ENCODE measurements around the gene PPP2R2B.

Gene PPP2R2B

GRCh38 chr5:146635443-146635842 is 243.1 kb downstream of the PPP2R2B start:
- DNase-seq (ENCODE audit: low read depth in 1 of 2, low spot score in 1 of 2) = no peak
- no peak overlapping the region for H3K4me3 ChIP-seq (replicated peaks; ENCODE audit: insufficient read depth, low read length)
- H3K27me3 ChIP-seq (ENCODE audit: insufficient read depth, poor library complexity, severe bottlenecking) = peaks cover 2% of the 10 kb centered on the region
- H3K27ac ChIP-seq (replicated peaks) = no peak overlapping the region
- TF ChIP-seq GABPA (IDR thresholded peaks at IDR 0.05; ENCODE audit: low read depth) = no peak
- TF ChIP-seq, protein P1, sequence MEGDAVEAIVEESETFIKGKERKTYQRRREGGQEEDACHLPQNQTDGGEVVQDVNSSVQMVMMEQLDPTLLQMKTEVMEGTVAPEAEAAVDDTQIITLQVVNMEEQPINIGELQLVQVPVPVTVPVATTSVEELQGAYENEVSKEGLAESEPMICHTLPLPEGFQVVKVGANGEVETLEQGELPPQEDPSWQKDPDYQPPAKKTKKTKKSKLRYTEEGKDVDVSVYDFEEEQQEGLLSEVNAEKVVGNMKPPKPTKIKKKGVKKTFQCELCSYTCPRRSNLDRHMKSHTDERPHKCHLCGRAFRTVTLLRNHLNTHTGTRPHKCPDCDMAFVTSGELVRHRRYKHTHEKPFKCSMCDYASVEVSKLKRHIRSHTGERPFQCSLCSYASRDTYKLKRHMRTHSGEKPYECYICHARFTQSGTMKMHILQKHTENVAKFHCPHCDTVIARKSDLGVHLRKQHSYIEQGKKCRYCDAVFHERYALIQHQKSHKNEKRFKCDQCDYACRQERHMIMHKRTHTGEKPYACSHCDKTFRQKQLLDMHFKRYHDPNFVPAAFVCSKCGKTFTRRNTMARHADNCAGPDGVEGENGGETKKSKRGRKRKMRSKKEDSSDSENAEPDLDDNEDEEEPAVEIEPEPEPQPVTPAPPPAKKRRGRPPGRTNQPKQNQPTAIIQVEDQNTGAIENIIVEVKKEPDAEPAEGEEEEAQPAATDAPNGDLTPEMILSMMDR (IDR thresholded peaks at IDR 0.05; ENCODE audit: insufficient read depth, low read length) = no peak
- no peak for TF ChIP-seq REST (IDR thresholded peaks at IDR 0.05; ENCODE audit: insufficient replicate concordance, low read depth)
- TF ChIP-seq SPI1 (IDR thresholded peaks at IDR 0.05; ENCODE audit: borderline replicate concordance, low read depth) = no peak
- no peak for TF ChIP-seq POLR2AphosphoS5 (IDR thresholded peaks at IDR 0.05; ENCODE audit: low read depth)

GRCh38 chr5:146633323-146633764 is 245.2 kb downstream of the PPP2R2B start:
- no peak overlapping the region for H3K4me3 ChIP-seq (replicated peaks; ENCODE audit: insufficient read depth, low read length)
- no peak for TF ChIP-seq REST (IDR thresholded peaks at IDR 0.05; ENCODE audit: insufficient replicate concordance, low read depth)
- TF ChIP-seq POLR2AphosphoS5 (IDR thresholded peaks at IDR 0.05; ENCODE audit: low read depth) = no peak
- TF ChIP-seq GABPA (IDR thresholded peaks at IDR 0.05; ENCODE audit: low read depth) = no peak
- no peak for TF ChIP-seq SPI1 (IDR thresholded peaks at IDR 0.05; ENCODE audit: borderline replicate concordance, low read depth)
- TF ChIP-seq, protein P1 (IDR thresholded peaks at IDR 0.05; ENCODE audit: insufficient read depth, low read length) = no peak

DNA sequence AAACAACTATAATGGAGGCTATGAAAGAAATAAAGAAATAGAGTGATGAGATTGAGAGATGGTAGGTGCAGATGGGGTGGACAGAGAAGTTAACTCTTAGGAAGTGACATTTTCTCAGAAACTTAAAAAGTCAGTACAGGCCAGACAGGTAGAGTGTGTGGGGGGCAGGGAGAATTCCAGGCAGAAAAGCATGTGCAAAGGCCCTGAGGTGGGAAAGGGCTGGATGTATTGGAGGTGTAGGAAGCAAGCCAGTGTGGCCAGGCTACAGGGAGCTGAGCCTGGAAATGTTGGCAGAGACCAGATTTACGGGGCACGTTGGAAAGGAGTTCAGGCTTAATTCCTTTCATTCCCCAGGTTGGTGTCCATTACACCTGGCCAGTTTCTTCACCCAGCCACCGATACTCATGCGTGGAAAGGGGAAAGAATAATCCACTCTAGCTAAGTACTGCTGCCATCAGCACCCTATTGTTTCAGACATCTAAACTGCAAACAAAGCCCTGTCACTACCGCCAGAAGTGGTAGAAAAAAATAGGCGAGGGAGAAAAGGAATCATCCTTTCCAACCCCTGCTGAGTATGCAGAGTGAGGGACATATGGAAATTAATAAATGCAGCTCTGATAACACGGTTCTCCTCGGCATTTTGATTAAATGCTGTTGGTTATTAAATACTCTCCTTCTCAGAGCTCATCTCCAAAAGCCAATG is 245.8 kb downstream of the PPP2R2B start:
- Histone ChIP-seq H3K27me3 (ENCODE audit: insufficient read depth, poor library complexity, severe bottlenecking) (peaks cover 6% of the 10 kb centered on the region), H3K27ac (replicated peaks) (no peak overlapping the region), H3K4me3 (replicated peaks; ENCODE audit: insufficient read depth, low read length) (no peak overlapping the region)
- TF ChIP-seq, protein P1 (IDR thresholded peaks at IDR 0.05; ENCODE audit: insufficient read depth, low read length) = no peak
- no peak for TF ChIP-seq POLR2AphosphoS5 (IDR thresholded peaks at IDR 0.05; ENCODE audit: low read depth)
- TF ChIP-seq REST (IDR thresholded peaks at IDR 0.05; ENCODE audit: insufficient replicate concordance, low read depth) = no peak
- TF ChIP-seq GABPA (IDR thresholded peaks at IDR 0.05; ENCODE audit: low read depth) = no peak
- TF ChIP-seq SPI1 (IDR thresholded peaks at IDR 0.05; ENCODE audit: borderline replicate concordance, low read depth) = no peak
- DNase-seq (ENCODE audit: low read depth in 1 of 2, low spot score in 1 of 2) = no peak

More at GRCh38 chr5:146633323-146633764, 245.2 kb downstream of the PPP2R2B start:
- DNase-seq (ENCODE audit: low read depth in 1 of 2, low spot score in 1 of 2) = no peak
- Histone ChIP-seq H3K27me3 (ENCODE audit: insufficient read depth, poor library complexity, severe bottlenecking) (peaks cover 6% of the 10 kb centered on the region), H3K27ac (replicated peaks) (no peak overlapping the region)
